ENCODE results near the gene HAP1. TPM values are rescaled to one million over a fixed set of nuclear protein-coding genes. Genes with fewer than 3 reads are reported as not detected.

The HAP1 gene
- total and polyA plus RNA-seq, 12 donors, result 0.03 to 0.18 TPM; not detected in 10

DNA sequence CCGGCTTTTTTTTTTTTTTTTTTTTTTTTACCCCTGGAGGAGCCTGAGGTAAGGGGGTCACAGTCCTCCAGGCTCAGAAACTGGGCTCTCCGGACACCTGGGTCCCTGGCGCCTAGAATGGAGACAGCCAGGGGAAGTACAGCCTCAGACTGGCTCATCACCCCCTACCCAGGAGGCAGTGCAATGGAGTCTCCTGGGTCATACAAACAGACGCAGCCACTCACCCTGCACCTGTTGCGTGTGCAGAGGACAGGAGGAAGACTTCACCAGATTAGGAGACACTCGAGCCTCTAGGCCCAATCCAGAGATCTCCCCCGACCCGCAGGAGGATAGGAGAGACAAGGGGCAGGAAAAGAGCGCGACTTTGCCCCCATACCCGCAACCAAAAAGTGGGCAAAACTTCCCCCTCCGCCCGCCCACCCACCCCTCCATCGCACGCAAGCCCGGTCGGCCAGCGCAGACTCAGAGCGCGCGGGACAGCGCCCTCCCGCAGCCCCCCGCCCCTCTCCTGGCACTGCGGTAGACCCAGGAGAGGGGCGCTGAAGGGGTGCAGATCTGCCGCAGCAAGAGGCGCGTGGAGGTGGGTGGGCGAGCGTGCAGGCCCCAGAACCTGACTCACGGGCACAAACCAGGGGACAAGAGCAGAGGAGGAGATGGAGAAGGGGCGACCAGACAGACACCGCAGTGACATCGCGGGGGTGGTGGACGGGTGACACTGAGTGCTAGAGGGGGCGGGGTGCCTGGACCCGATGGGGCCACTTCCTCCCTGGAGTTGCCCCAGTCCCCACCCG is 900 bp downstream of the HAP1 start:
- TF ChIP-seq, protein P1, sequence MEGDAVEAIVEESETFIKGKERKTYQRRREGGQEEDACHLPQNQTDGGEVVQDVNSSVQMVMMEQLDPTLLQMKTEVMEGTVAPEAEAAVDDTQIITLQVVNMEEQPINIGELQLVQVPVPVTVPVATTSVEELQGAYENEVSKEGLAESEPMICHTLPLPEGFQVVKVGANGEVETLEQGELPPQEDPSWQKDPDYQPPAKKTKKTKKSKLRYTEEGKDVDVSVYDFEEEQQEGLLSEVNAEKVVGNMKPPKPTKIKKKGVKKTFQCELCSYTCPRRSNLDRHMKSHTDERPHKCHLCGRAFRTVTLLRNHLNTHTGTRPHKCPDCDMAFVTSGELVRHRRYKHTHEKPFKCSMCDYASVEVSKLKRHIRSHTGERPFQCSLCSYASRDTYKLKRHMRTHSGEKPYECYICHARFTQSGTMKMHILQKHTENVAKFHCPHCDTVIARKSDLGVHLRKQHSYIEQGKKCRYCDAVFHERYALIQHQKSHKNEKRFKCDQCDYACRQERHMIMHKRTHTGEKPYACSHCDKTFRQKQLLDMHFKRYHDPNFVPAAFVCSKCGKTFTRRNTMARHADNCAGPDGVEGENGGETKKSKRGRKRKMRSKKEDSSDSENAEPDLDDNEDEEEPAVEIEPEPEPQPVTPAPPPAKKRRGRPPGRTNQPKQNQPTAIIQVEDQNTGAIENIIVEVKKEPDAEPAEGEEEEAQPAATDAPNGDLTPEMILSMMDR (IDR thresholded peaks at IDR 0.05), result no peak
- H3K4me1 ChIP-seq, result peaks cover 7 to 31% (median 22%) of the 10 kb centered on the region in 9 donors
- H3K9me3 ChIP-seq, result no peaks in the 10 kb centered on the region
- ATAC-seq (no peak), DNase-seq (no peak)
- H3K36me3 ChIP-seq, result no peaks in the 10 kb centered on the region
- 10 to 11% methylated on average over 40 of the region's 40 CpGs for WGBS, 2 donors
- H3K27me3 ChIP-seq, result peaks cover 19 to 78% (median 68%) of the 10 kb centered on the region in 7 donors
- no peak overlapping the region for H3K27ac ChIP-seq
- peak overlapping the region in 9 of 10 donors; percentile 19 to 57 (median 51) for H3K4me3 ChIP-seq
- intact Hi-C loops (cut with DNase I), result loop anchor here in 1 of 10 donors (10.0 kb wide), 1 partner anchor 231 kb away; the partner anchor contains the start of gene CNP

DNA sequence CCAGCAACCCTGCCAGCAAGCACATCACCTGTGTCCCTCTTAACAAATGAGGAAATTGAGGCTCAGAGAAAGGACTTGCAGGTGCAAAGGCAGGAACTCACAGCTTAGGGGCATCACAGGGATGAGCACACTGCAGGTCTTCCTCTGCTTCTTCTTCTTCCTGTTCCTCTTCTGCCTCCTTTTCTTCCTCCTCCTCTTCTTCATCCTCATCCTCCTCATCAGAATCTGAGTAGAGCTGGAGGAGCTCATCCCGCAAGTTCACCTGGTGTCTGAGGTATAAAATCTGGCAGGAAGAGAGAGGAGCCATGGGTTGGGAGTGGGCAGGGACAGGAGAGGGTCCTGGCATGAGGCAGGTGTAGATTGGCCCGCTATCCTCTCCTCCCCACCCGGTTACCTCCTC is 2.6 kb downstream of the HAP1 start:
- no peak for ATAC-seq
- H3K36me3 ChIP-seq, result no peaks in the 10 kb centered on the region
- H3K27me3 ChIP-seq, result peaks cover 19 to 67% (median 58%) of the 10 kb centered on the region in 7 donors
- H3K4me1 ChIP-seq, result peaks cover 7 to 23% (median 17%) of the 10 kb centered on the region in 9 donors
- DNase-seq, result no peak
- intact Hi-C loops (cut with DNase I), result loop anchor here in 1 of 10 donors (10.0 kb wide), 1 partner anchor 233 kb away; the partner anchor contains the start of gene CNP
- no peak overlapping the region for H3K4me3 ChIP-seq
- WGBS, 2 donors, result 48 to 65% methylated on average over 2 to 3 of the region's 3 CpGs
- no peaks in the 10 kb centered on the region for H3K9me3 ChIP-seq
- no peak overlapping the region for H3K27ac ChIP-seq
- TF ChIP-seq, protein P1 (IDR thresholded peaks at IDR 0.05), result no peak

DNA sequence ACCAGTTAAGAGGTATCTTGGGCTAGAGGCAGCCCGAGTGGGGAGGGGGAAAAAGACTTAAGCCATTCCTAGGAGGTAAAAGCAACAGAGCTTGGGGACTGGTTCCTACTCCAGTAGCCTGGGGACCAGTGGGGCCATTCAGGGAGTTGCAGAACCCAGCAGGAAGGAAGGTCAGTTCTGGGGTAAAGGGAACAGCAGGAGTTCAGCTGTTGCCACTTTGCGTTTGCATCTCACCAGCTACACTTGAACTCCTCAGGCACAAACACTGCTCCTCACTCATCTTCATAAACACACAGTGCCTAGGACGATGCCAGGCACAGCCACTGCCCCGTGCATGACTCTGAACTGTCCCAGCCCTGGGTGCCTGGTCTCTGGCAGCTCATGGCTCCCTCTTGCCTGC is 4.0 kb downstream of the HAP1 start:
- WGBS, 2 donors, result 46 to 59% methylated on average over 4 of the region's 4 CpGs
- no peaks in the 10 kb centered on the region for H3K36me3 ChIP-seq
- no peak overlapping the region for H3K27ac ChIP-seq
- no peak overlapping the region for H3K4me3 ChIP-seq
- no peak for DNase-seq
- H3K27me3 ChIP-seq, result peaks cover 14 to 54% (median 44%) of the 10 kb centered on the region in 7 donors
- H3K4me1 ChIP-seq, result peaks cover 7 to 23% (median 17%) of the 10 kb centered on the region in 9 donors
- TF ChIP-seq, protein P1 (IDR thresholded peaks at IDR 0.05), result no peak
- no peak for ATAC-seq
- H3K9me3 ChIP-seq, result no peaks in the 10 kb centered on the region
- intact Hi-C loops (cut with DNase I), result loop anchor here in 1 of 10 donors (10.0 kb wide), 1 partner anchor 234 kb away; the partner anchor contains the start of gene CNP

DNA sequence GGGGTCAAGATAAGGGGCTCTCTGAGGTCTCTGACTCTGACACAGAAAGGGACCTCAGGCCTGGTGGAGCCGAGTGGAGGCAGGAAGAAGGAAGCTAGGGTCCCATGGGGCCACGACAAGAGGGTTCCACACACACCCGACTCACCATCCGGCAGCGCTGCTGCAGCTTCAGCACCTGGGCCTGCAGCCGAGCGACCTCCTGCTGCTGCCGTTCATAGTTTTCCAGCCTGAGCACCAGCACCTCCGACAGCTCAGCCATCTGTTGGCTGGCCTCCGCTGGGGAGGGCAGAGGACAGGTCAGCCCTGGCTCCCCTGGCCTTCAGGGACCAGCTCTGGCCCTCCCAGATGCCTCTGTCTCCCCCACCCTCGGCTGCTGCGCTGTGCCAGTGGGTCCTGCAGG is 6.4 kb downstream of the HAP1 start:
- H3K4me1 ChIP-seq, result peaks cover 0 to 4% (median 0%) of the 10 kb centered on the region in 9 donors
- TF ChIP-seq, protein P1 (IDR thresholded peaks at IDR 0.05), result no peak
- DNase-seq, result no peak
- H3K4me3 ChIP-seq, result no peak overlapping the region
- peaks cover 0 to 29% (median 20%) of the 10 kb centered on the region in 7 donors for H3K27me3 ChIP-seq
- no peak for ATAC-seq
- intact Hi-C loops (cut with DNase I), result no loop called here
- no peaks in the 10 kb centered on the region for H3K9me3 ChIP-seq
- H3K27ac ChIP-seq, result no peak overlapping the region
- no peaks in the 10 kb centered on the region for H3K36me3 ChIP-seq
- 67 to 70% methylated on average over 12 of the region's 12 CpGs for WGBS, 2 donors

Data from heart right ventricle (tissue), 16 donors.